K562 (cell line): Measurements from ENCODE around the gene EFS. TPM values are rescaled to one million over a fixed set of nuclear protein-coding genes. Genes with fewer than 3 reads are reported as not detected.

ENCODE experiments used
- ARID1B ChIP-seq: fragments of 450-650 bp; IDR thresholded peaks from 2 replicates; pipeline ENCODE4 v1.6.1; 2016; ENCODE audit warnings: antibody characterized with exemption, mild to moderate bottlenecking, inconsistent platforms
- BCL6 ChIP-seq: fragments of 250-450 bp; sonication (Bioruptor Pico); IDR thresholded peaks from 2 replicates; pipeline ENCODE4 v1.4.0; 2020
- CCNT2 ChIP-seq: IDR thresholded peaks from 2 replicates; pipeline ENCODE4 v1.6.1; 2011; ENCODE audit warnings: borderline replicate concordance, low read depth, mild to moderate bottlenecking, moderate library complexity, mixed read lengths, low read length; ENCODE audit not compliant: insufficient read length; ENCODE audit errors: extremely low read depth
- CHD4 ChIP-seq: fragments of 200-600 bp; sonication (generic); IDR thresholded peaks from 3 replicates; pipeline ENCODE4 v1.6.1; 2012; ENCODE audit warnings: low read depth, mild to moderate bottlenecking, mixed read lengths, low read length, inconsistent platforms; ENCODE audit not compliant: insufficient read depth, insufficient replicate concordance, poor library complexity, severe bottlenecking
- DDX20 ChIP-seq: fragments of 450-650 bp; IDR thresholded peaks from 2 replicates; pipeline ENCODE4 v1.6.1; 2016; ENCODE audit warnings: missing genetic modification characterization, low read depth, mild to moderate bottlenecking, missing compliant biosample characterization, moderate library complexity
- E2F4 ChIP-seq: sonication (generic); formaldehyde crosslinking; IDR thresholded peaks from 2 replicates; pipeline ENCODE4 v1.8.0; 2022; ENCODE audit warnings: mild to moderate bottlenecking, low read depth, missing genetic modification reagents
- FOS ChIP-seq: IDR thresholded peaks from 3 replicates; pipeline ENCODE4 v1.6.1; 2011; ENCODE audit not compliant: insufficient read length; ENCODE audit errors: extremely low read depth
- GABPA ChIP-seq: fragments of 200-800 bp; sonication (Bioruptor generic); conservative IDR thresholded peaks from 2 replicates; pipeline ENCODE4 v1.6.1; 2016; ENCODE audit warnings: low read depth, missing genetic modification characterization, missing compliant biosample characterization
- GTF3C2 ChIP-seq: IDR thresholded peaks from 3 replicates; pipeline ENCODE4 v1.6.1; 2011; ENCODE audit warnings: borderline replicate concordance, mild to moderate bottlenecking, moderate library complexity; ENCODE audit not compliant: insufficient read length; ENCODE audit errors: extremely low read depth
- HINFP ChIP-seq: fragments of 450-650 bp; conservative IDR thresholded peaks from 2 replicates; pipeline ENCODE4 v1.6.1; 2016; ENCODE audit warnings: missing genetic modification characterization, low read depth, mild to moderate bottlenecking, control low read depth, missing compliant biosample characterization
- MECOM ChIP-seq: fragments of 250-450 bp; sonication (Bioruptor Pico); IDR thresholded peaks from 2 replicates; pipeline ENCODE4 v1.8.0; 2022; ENCODE audit warnings: inconsistent platforms
- PPARD ChIP-seq: fragments of 250-450 bp; sonication (Bioruptor Pico); IDR thresholded peaks from 2 replicates; pipeline ENCODE4 v1.8.0; 2022; ENCODE audit warnings: inconsistent platforms, mild to moderate bottlenecking, moderate library complexity
- RFX7 ChIP-seq: fragments of 250-450 bp; sonication (Bioruptor Pico); IDR thresholded peaks from 2 replicates; pipeline ENCODE4 v1.5.1; 2021; ENCODE audit warnings: mild to moderate bottlenecking
- SRSF3 ChIP-seq: fragments of 200-400 bp; formaldehyde crosslinking; IDR thresholded peaks from 2 replicates; pipeline ENCODE4 v1.6.1; 2016; ENCODE audit warnings: mild to moderate bottlenecking, low read length, moderate library complexity; ENCODE audit not compliant: insufficient read depth
- THAP7 ChIP-seq: fragments of 250-450 bp; sonication (Bioruptor Pico); IDR thresholded peaks from 2 replicates; pipeline ENCODE4 v1.5.0; 2021
- ZBTB34 ChIP-seq: fragments of 250-450 bp; sonication (Bioruptor Pico); IDR thresholded peaks from 2 replicates; pipeline ENCODE4 v1.8.0; 2021; ENCODE audit warnings: mild to moderate bottlenecking, moderate library complexity
- ZFP30 ChIP-seq: fragments of 250-450 bp; sonication (Bioruptor Pico); IDR thresholded peaks from 2 replicates; pipeline ENCODE4 v1.8.0; 2022; ENCODE audit warnings: moderate library complexity, mild to moderate bottlenecking, inconsistent platforms, borderline replicate concordance
- ZFPM2 ChIP-seq: fragments of 250-450 bp; sonication (Bioruptor Pico); IDR thresholded peaks from 2 replicates; pipeline ENCODE4 v1.5.1; 2022; ENCODE audit warnings: mild to moderate bottlenecking
- ZNF644 ChIP-seq: fragments of 200-800 bp; sonication (Bioruptor generic); IDR thresholded peaks from 2 replicates; pipeline ENCODE4 v1.6.1; 2016; ENCODE audit warnings: low read depth, missing genetic modification characterization, missing compliant biosample characterization
- polyA plus RNA-seq, 8 experiments: library from polyadenylated mRNA; depleted of rRNA in 4 of 8; stranded (reverse) in 5 of 8; unstranded in 3 of 8; fragments of >200 nt; fragmentation: Nextera tagmentation in 2 of 8; fragmentation: Illumina TruSeq in 1 of 8; extraction: Ambion mirVana in 2 of 8; extraction: Trizol in 1 of 8; gene quantifications; 2 replicates each; pipeline versions ENCODE4 v1.2.1 to v1.2.3, GENCODE V29; 2011 to 2014; ENCODE audit warnings: inconsistent platforms in 1 of 8, missing spikeins in 1 of 8
- total RNA-seq, 7 experiments: library from RNA; depleted of rRNA in 6 of 7; stranded (reverse); fragments of >200 nt in 6 of 7; fragmentation: Illumina TruSeq in 2 of 7; extraction: Trizol in 2 of 7; gene quantifications; 2 replicates each; pipeline versions ENCODE4 v1.2.1 to v1.2.3, GENCODE V29; 2011 to 2021; ENCODE audit warnings: low replicate concordance in 1 of 7

EFS gene
- total and polyA plus RNA-seq, 9 of the 15 experiments (the other 6 are each of a cell fraction or from before 2014, with no cell fraction given): 0.01 to 0.03 TPM; not detected in 7

- no peak for TF ChIP-seq ZFP30
- no peak for TF ChIP-seq ZNF644
- peak; percentile 43 for TF ChIP-seq ARID1B
- no peak for TF ChIP-seq E2F4
- no peak for TF ChIP-seq MECOM (CRISPR knock-in tag)
- no peak for TF ChIP-seq GTF3C2
- TF ChIP-seq GABPA (tag): no peak
- no peak for TF ChIP-seq CCNT2
- TF ChIP-seq ZFPM2 (CRISPR knock-in tag): no peak
- no peak for TF ChIP-seq THAP7 (CRISPR knock-in tag)
- no peak for TF ChIP-seq BCL6
- TF ChIP-seq HINFP: no peak
- no peak for TF ChIP-seq SRSF3
- TF ChIP-seq ZBTB34: no peak
- no peak for TF ChIP-seq PPARD (CRISPR knock-in tag)
- TF ChIP-seq RFX7: no peak
- TF ChIP-seq FOS: no peak
- TF ChIP-seq DDX20 (tag): no peak
- TF ChIP-seq CHD4: no peak
These were observed 58.4 kb downstream of the EFS start, which contains the start of gene BCL2L2 (continued) for GRCh38 chr14:23306412-23307145.
